ENCODE measurements around the gene METRNL.

METRNL gene

DNA sequence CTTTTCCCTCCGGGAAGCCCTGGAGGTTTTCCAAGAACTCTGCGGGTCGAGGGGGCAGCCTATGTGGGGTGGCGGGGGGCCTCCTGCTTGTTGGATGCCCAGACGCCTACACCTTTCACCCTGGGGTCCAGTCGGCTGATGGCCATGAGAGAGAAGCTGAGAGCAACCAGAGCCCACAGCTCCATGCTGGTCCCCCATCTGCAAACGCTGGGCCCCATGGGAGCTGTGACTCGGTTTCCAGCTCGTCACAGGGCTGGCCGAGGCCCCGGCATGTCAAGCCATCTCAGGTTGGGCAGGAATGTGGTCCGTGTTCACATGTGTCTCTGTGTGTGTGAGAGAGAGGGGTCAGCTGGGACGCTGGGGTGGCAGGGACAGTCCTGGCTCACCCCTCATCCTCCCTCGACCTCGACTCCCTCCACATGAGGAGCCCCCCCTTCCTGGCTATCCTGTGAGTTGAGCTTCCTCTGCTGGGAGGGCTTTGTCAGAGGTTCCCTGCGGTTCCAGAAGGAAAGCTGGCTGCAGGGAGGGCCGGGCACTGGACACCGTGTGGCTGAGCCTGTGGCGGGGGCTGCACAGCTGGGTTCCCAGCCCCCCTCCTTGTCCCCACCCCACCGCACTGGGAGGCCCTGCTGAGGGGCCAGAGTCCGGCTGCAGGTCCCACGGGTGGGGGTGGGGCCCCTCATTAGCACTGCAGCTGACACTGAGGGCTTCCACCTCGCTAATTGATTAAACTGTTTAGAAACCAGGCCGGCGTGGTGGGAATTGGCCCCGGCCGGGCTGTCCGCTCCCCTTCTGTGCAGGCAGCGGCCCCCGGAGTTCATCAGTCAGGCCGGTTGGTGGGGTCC lies 19.1 kb downstream of the METRNL start:
- no peaks in the 10 kb centered on the region for H3K36me3 ChIP-seq (ENCODE audit: low read length)
- H3K27ac ChIP-seq (ENCODE audit: low read depth, low read length), result peak overlapping the region; percentile 84
- H3F3A ChIP-seq (ENCODE audit: insufficient read depth), result 0 out of 2 replicates have a peak, but pooled peaks cover 3% of the 10 kb centered on the region
- no peak overlapping the region for H2AFZ ChIP-seq (ENCODE audit: low read depth, low read length, severe bottlenecking)
- no peaks in the 10 kb centered on the region for H3K9me2 ChIP-seq (replicated peaks; ENCODE audit: insufficient read depth, low read length)
- no peaks in the 10 kb centered on the region for H4K20me1 ChIP-seq (ENCODE audit: low read depth, low read length)
- no peak overlapping the region for H3K4me2 ChIP-seq (ENCODE audit: low read depth, low read length, poor library complexity, severe bottlenecking)
- H3K9me3 ChIP-seq (ENCODE audit: insufficient read depth, low read length), result no peaks in the 10 kb centered on the region
- H3K4me3 ChIP-seq (ENCODE audit: insufficient read depth, low read length, poor library complexity, severe bottlenecking), result no peak overlapping the region
- no peaks in the 10 kb centered on the region for H3K27me3 ChIP-seq (ENCODE audit: low read length)
- H3K9ac ChIP-seq (ENCODE audit: low read length), result no peak overlapping the region
- no peak for TF ChIP-seq EZH2phosphoT487 (conservative IDR thresholded peaks at IDR 0.05; ENCODE audit: low read length)
- TF ChIP-seq, protein P1, sequence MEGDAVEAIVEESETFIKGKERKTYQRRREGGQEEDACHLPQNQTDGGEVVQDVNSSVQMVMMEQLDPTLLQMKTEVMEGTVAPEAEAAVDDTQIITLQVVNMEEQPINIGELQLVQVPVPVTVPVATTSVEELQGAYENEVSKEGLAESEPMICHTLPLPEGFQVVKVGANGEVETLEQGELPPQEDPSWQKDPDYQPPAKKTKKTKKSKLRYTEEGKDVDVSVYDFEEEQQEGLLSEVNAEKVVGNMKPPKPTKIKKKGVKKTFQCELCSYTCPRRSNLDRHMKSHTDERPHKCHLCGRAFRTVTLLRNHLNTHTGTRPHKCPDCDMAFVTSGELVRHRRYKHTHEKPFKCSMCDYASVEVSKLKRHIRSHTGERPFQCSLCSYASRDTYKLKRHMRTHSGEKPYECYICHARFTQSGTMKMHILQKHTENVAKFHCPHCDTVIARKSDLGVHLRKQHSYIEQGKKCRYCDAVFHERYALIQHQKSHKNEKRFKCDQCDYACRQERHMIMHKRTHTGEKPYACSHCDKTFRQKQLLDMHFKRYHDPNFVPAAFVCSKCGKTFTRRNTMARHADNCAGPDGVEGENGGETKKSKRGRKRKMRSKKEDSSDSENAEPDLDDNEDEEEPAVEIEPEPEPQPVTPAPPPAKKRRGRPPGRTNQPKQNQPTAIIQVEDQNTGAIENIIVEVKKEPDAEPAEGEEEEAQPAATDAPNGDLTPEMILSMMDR (IDR thresholded peaks at IDR 0.05; ENCODE audit: insufficient read depth, low read length, poor library complexity, severe bottlenecking), result no peak
- no peaks in the 10 kb centered on the region for H3K79me2 ChIP-seq (ENCODE audit: insufficient read depth, low read length)

DNA sequence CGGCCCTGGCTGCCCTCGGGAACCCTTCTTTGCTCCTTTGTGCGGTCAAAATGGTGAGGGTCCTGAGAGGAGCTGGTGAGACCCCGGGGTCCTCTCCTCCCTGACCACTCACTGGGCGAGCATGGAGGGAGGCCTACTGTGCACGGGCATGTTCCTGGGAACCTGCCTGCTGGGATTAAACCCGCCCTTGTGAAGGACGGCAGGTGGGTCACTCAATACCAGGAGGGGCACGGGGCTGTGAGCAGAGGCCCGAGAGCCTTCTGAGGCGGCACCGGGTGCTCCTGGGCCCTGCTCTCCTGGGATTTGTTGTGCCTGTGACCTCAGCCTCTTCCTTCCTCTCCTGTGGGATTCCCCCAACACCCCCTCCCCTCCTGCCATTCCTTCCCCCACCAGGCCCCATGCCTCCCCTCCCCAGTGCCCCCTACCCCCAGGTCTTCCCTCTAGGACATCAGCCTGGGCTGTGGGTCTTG lies 19.7 kb downstream of the METRNL start:
- Histone ChIP-seq H3K9me2 (replicated peaks; ENCODE audit: insufficient read depth, low read length) (no peaks in the 10 kb centered on the region), H3K9ac (ENCODE audit: low read length) (peak overlapping the region; percentile 45; the same call in 1 of the 2 replicates), H3K36me3 (ENCODE audit: low read length) (no peaks in the 10 kb centered on the region), H3K4me3 (ENCODE audit: insufficient read depth, low read length, poor library complexity, severe bottlenecking) (no peak overlapping the region), H3F3A (ENCODE audit: insufficient read depth) (0 out of 2 replicates have a peak, but pooled peaks cover 3% of the 10 kb centered on the region), H3K27me3 (ENCODE audit: low read length) (no peaks in the 10 kb centered on the region), H4K20me1 (ENCODE audit: low read depth, low read length) (no peaks in the 10 kb centered on the region), H3K4me2 (ENCODE audit: low read depth, low read length, poor library complexity, severe bottlenecking) (peak overlapping the region; percentile 50), H3K79me2 (ENCODE audit: insufficient read depth, low read length) (no peaks in the 10 kb centered on the region), H3K27ac (ENCODE audit: low read depth, low read length) (peak overlapping the region; percentile 84), H2AFZ (ENCODE audit: low read depth, low read length, severe bottlenecking) (no peak overlapping the region), H3K9me3 (ENCODE audit: insufficient read depth, low read length) (no peaks in the 10 kb centered on the region)
- TF ChIP-seq, protein P1 (IDR thresholded peaks at IDR 0.05; ENCODE audit: insufficient read depth, low read length, poor library complexity, severe bottlenecking), result no peak
- no peak for TF ChIP-seq EZH2phosphoT487 (conservative IDR thresholded peaks at IDR 0.05; ENCODE audit: low read length)

DNA sequence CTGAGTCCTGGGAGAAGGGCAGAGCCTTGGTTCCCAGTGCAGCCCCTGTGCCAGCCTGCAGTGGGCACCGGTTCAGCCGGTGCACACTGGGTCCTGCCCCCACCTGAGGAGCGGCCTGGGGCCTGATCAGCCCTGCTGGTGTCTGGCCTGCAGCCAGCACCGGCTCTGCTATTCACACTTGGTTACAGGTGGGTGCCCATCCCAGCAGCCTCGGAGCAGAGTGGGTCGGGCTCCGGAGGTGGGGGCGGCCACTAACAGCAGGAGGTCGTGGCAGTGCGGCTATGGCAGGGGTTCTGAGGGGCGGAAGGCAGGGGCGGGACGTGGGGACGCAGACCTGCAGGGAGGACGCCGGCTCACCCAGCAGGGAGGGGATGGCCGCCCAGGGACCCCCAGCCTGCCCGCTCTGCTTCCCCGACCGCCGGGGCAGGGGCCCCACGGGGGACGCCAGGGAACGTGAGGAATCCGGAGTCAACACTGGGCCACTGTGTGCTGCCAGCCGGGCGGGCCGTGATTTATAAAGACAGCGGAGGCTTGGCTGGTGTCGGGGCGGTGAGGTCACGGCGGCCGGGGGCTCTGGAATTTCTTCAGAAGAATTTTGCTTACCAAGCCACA lies 20.3 kb downstream of the METRNL start:
- Histone ChIP-seq H3K4me2 (ENCODE audit: low read depth, low read length, poor library complexity, severe bottlenecking) (peak overlapping the region; percentile 50), H3K9me2 (replicated peaks; ENCODE audit: insufficient read depth, low read length) (no peaks in the 10 kb centered on the region), H3K27me3 (ENCODE audit: low read length) (no peaks in the 10 kb centered on the region), H3K27ac (ENCODE audit: low read depth, low read length) (peak overlapping the region; percentile 84), H3K79me2 (ENCODE audit: insufficient read depth, low read length) (no peaks in the 10 kb centered on the region), H4K20me1 (ENCODE audit: low read depth, low read length) (no peaks in the 10 kb centered on the region), H2AFZ (ENCODE audit: low read depth, low read length, severe bottlenecking) (no peak overlapping the region), H3F3A (ENCODE audit: insufficient read depth) (0 out of 2 replicates have a peak, but pooled peaks cover 3% of the 10 kb centered on the region), H3K9me3 (ENCODE audit: insufficient read depth, low read length) (no peaks in the 10 kb centered on the region), H3K36me3 (ENCODE audit: low read length) (no peaks in the 10 kb centered on the region), H3K9ac (ENCODE audit: low read length) (peak overlapping the region; percentile 45), H3K4me3 (ENCODE audit: insufficient read depth, low read length, poor library complexity, severe bottlenecking) (peak overlapping the region; percentile 24)
- TF ChIP-seq, protein P1 (IDR thresholded peaks at IDR 0.05; ENCODE audit: insufficient read depth, low read length, poor library complexity, severe bottlenecking), result no peak
- no peak for TF ChIP-seq EZH2phosphoT487 (conservative IDR thresholded peaks at IDR 0.05; ENCODE audit: low read length)

Data from SU-DHL-6 (cell line).